PC-3 (cell line): ENCODE results near the gene GALNT18. TPM values are rescaled to one million over a fixed set of nuclear protein-coding genes. Genes with fewer than 3 reads are reported as not detected.
"Not testable (repeated sequence)": the region's sequence is repeated elsewhere in the genome, so short reads cannot be mapped to it uniquely, and the experiment has no call there.

ENCODE experiments used
- ATAC-seq: fragments of 200-7000 bp; cut with Tn5 transposase; 2 replicates; pipeline ENCODE4 v1.9.1; 2020; ENCODE audit warnings: mild to moderate bottlenecking, moderate library complexity
- BruUV-seq: library from RNA; stranded (reverse); fragments of 400-500 nt; replicated peaks from 2 replicates; lab custom pipeline; 2021; lab: Mats Ljungman, UMichigan
- CTCF ChIA-PET: fragments of 300-600 bp; sonication (Branson Sonifier 250); formaldehyde crosslinking; loops from one replicate; lab custom pipeline; 2022; ENCODE audit warnings: antibody characterized with exemption; lab: Charles Lee
- POLR2A ChIA-PET: fragments of 300-600 bp; sonication (Branson Sonifier 250); formaldehyde crosslinking; loops from one replicate; lab custom pipeline; 2022; ENCODE audit warnings: antibody characterized with exemption; ENCODE audit not compliant: unreplicated experiment; lab: Charles Lee
- DNase-seq: peaks from one replicate; pipeline ENCODE4 v3.0.0-alpha.2; 2015
- H2AFZ ChIP-seq: fragments of 300-600 bp; sonication (generic); 2 replicates; pipeline ENCODE4 v1.6.0; 2016; ENCODE audit warnings: antibody characterized with exemption, low read length
- H3F3A ChIP-seq: fragments of 300-600 bp; sonication (generic); one replicate; pipeline ENCODE4 v1.6.0; 2017; ENCODE audit warnings: antibody characterized with exemption, low read length, control low read depth, mild to moderate bottlenecking; ENCODE audit not compliant: unreplicated experiment
- H3K27ac ChIP-seq: fragments of 300-600 bp; sonication (generic); 2 replicates; pipeline ENCODE4 v1.5.1; 2016; ENCODE audit warnings: mild to moderate bottlenecking, low read length
- H3K27me3 ChIP-seq: fragments of 300-600 bp; sonication (generic); 2 replicates; pipeline ENCODE4 v1.6.1; 2016; ENCODE audit warnings: low read length, mixed read lengths
- H3K36me3 ChIP-seq: fragments of 300-600 bp; sonication (generic); 2 replicates; pipeline ENCODE4 v1.6.1; 2016; ENCODE audit warnings: low read depth, mixed run types, low read length, mixed read lengths
- H3K4me1 ChIP-seq: fragments of 300-600 bp; sonication (generic); 2 replicates; pipeline ENCODE4 v1.5.1; 2016; ENCODE audit warnings: low read length; ENCODE audit not compliant: insufficient read depth
- H3K4me2 ChIP-seq: fragments of 300-600 bp; sonication (generic); 2 replicates; pipeline ENCODE4 v1.6.0; 2016; ENCODE audit warnings: low read length
- H3K4me3 ChIP-seq: fragments of 300-600 bp; sonication (generic); 2 replicates; pipeline ENCODE4 v1.5.1; 2016; ENCODE audit warnings: mild to moderate bottlenecking, low read length, mixed read lengths
- H3K79me2 ChIP-seq: fragments of 300-600 bp; sonication (generic); 2 replicates; pipeline ENCODE4 v1.6.1; 2017; ENCODE audit warnings: low read length, mixed read lengths
- H3K9ac ChIP-seq: fragments of 300-600 bp; sonication (generic); 2 replicates; pipeline ENCODE4 v1.6.0; 2016; ENCODE audit warnings: mild to moderate bottlenecking, low read length
- H3K9me2 ChIP-seq: fragments of 300-600 bp; sonication (generic); replicated peaks from 2 replicates; pipeline ENCODE4 v1.6.1; 2016; ENCODE audit warnings: mixed run types, low read length, mixed read lengths
- H3K9me3 ChIP-seq: fragments of 300-600 bp; sonication (generic); 2 replicates; pipeline ENCODE4 v1.6.1; 2016; ENCODE audit warnings: low read length, mixed read lengths
- H4K20me1 ChIP-seq: fragments of 300-600 bp; sonication (generic); 2 replicates; pipeline ENCODE4 v1.6.1; 2016; ENCODE audit warnings: low read length, mixed read lengths
- EZH2 ChIP-seq: fragments of 300-600 bp; sonication (generic); IDR thresholded peaks from one replicate; pipeline ENCODE4 v1.6.1; 2017; ENCODE audit warnings: antibody characterized with exemption, mild to moderate bottlenecking, low read length; ENCODE audit not compliant: unreplicated experiment
- EZH2phosphoT487 ChIP-seq: fragments of 300-600 bp; sonication (generic); IDR thresholded peaks from 2 replicates; pipeline ENCODE4 v1.6.1; 2018; ENCODE audit warnings: mild to moderate bottlenecking, antibody characterized with exemption, low read length, borderline replicate concordance
- intact Hi-C: fragments of 100-400 bp; cut with micrococcal nuclease; formaldehyde crosslinking; loops from 2 replicates; pipeline ENCODE4 v1.9.0; 2023
- total RNA-seq: library from RNA; depleted of rRNA; stranded (reverse); fragments of >200 nt; gene quantifications from 2 replicates; pipeline ENCODE4 v1.2.3, GENCODE V29; 2014
- TF ChIP-seq, protein P1 (sequence below): fragments of 300-600 bp; sonication (generic); conservative IDR thresholded peaks from 2 replicates; pipeline ENCODE4 v1.5.1; 2017; ENCODE audit warnings: antibody characterized with exemption, low read depth, mild to moderate bottlenecking, low read length

Gene GALNT18
- total RNA-seq, 1 experiment from 2014 or later, result 34.5 TPM

DNA sequence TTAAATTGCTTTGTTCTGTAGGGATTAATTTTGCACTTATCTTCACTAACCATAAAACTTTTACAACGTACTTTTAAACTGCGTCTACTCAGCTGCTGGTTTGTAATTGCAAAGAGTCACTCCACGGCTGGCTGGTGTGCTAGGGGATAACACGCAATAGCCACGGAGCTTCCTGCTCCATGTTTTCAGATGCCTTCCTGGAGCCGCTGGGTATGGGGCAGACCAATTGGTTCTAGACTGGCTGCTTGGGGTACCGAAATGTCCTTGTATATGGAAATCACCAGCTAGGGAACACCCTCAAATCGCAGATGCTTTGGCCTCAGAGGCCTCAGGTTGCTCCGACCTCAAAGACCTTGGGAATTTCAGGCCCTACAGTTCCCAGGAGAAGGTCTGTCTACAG is 265.0 kb downstream of the GALNT18 start:
- Histone ChIP-seq H3K4me1 (no peaks in the 10 kb centered on the region; the same call in 1 of the 2 replicates), H3K9me2 (no peaks in the 10 kb centered on the region), H3K4me3 (no peak overlapping the region), H3K27me3 (no peaks in the 10 kb centered on the region), H3K36me3 (no peaks in the 10 kb centered on the region), H3K9me3 (no peaks in the 10 kb centered on the region), H3K79me2 (no peaks in the 10 kb centered on the region), H3K27ac (no peak overlapping the region), H3K9ac (no peak overlapping the region), H4K20me1 (no peaks in the 10 kb centered on the region), H3K4me2 (no peak overlapping the region), H2AFZ (no peak overlapping the region), H3F3A (no peaks in the 10 kb centered on the region)
- TF ChIP-seq, protein P1, sequence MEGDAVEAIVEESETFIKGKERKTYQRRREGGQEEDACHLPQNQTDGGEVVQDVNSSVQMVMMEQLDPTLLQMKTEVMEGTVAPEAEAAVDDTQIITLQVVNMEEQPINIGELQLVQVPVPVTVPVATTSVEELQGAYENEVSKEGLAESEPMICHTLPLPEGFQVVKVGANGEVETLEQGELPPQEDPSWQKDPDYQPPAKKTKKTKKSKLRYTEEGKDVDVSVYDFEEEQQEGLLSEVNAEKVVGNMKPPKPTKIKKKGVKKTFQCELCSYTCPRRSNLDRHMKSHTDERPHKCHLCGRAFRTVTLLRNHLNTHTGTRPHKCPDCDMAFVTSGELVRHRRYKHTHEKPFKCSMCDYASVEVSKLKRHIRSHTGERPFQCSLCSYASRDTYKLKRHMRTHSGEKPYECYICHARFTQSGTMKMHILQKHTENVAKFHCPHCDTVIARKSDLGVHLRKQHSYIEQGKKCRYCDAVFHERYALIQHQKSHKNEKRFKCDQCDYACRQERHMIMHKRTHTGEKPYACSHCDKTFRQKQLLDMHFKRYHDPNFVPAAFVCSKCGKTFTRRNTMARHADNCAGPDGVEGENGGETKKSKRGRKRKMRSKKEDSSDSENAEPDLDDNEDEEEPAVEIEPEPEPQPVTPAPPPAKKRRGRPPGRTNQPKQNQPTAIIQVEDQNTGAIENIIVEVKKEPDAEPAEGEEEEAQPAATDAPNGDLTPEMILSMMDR, result no peak
- no peak for TF ChIP-seq EZH2
- no peak for TF ChIP-seq EZH2phosphoT487
- ATAC-seq (no peak), DNase-seq (no peak)
- ChIA-PET CTCF (no interaction called here), POLR2A (no interaction called here)
- BruUV-seq, result no TSS peak
- intact Hi-C loops, result no loop called here

DNA sequence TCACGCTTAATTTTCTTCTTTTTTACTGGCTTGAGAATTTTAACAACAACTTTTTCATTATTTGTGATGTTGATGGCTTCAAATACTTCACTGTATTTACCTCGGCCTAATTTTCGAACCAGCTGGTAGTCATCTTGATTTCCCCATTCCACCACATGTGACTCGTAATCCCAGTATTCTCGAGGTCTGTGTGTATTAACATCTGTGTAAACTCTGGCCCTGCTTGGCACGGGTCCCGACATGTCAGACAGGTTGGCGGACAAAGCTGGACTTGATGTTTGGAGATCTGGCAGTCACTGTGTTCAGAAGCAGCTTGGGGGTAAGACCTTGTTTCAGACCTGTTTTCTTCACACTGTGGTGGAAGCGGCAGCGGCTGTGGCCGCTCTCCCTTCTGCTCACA is 268.9 kb downstream of the GALNT18 start, which contains the start of gene CSNK2A3:
TSS of gene CSNK2A3 (minus strand) at position 373 of the 400 bp plus-strand sequence. CDS start at position 242, 131 bp downstream.
- H3K27me3 ChIP-seq, H3K9ac ChIP-seq, H2AFZ ChIP-seq, H3K4me2 ChIP-seq, H3K4me3 ChIP-seq, H3K36me3 ChIP-seq, CTCF ChIA-PET, H3K4me1 ChIP-seq, H4K20me1 ChIP-seq, H3K27ac ChIP-seq, H3K79me2 ChIP-seq, H3K9me3 ChIP-seq, ATAC-seq, H3F3A ChIP-seq, intact Hi-C loops, BruUV-seq, H3K9me2 ChIP-seq, POLR2A ChIA-PET: not testable (repeated sequence)
- DNase-seq, result peak; percentile 9

- H3K9me2 ChIP-seq, H3F3A ChIP-seq, H3K4me2 ChIP-seq, POLR2A ChIA-PET, BruUV-seq, H2AFZ ChIP-seq, H3K79me2 ChIP-seq, DNase-seq, H3K9ac ChIP-seq, H3K27me3 ChIP-seq, ATAC-seq, H3K4me1 ChIP-seq, H3K4me3 ChIP-seq, intact Hi-C loops, CTCF ChIA-PET, H4K20me1 ChIP-seq, H3K36me3 ChIP-seq, H3K9me3 ChIP-seq, H3K27ac ChIP-seq: not testable (repeated sequence)
These were observed 270.0 kb downstream of the GALNT18 start for GRCh38 chr11:11351851-11352250.

DNA sequence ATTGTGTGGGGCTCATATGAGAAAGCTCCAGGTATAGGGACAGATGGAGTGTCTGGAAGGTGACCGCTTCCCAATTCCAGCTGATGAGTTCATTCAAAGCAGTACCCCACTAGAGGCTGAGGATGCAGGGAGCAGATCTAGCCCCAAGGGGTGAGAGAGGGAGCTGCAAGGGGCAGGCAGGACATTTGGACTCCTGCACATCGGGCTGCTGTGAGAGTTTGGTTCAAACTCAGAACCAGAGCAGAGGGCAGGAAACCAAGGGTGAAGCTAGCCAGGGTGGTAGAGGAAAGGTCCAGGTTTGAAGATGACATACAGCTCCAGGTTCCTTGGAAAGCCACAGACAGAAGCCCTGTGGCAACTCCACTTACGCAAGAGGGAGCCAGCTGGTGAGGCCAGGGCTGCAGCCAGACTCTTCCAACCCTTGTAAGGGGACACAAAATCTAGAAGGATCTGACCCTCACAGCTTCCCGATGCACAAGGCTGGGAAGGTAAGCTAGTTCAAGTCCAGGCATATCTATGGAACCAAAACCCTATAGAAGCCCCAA is 270.7 kb downstream of the GALNT18 start:
- CTCF ChIA-PET, result no interaction called here
- BruUV-seq, result no TSS peak

More for the DNA sequence above, 270.7 kb downstream of the GALNT18 start:
- DNase-seq (no peak), ATAC-seq (no peak)
- TF ChIP-seq, protein P1, result no peak
- TF ChIP-seq EZH2phosphoT487 (no peak), EZH2 (no peak)
- Histone ChIP-seq H3K4me2 (no peak overlapping the region), H3K79me2 (no peaks in the 10 kb centered on the region), H4K20me1 (no peaks in the 10 kb centered on the region), H3K27me3 (no peaks in the 10 kb centered on the region), H3K4me1 (peaks cover 10% of the 10 kb centered on the region), H3F3A (no peaks in the 10 kb centered on the region), H3K9me3 (no peaks in the 10 kb centered on the region), H3K36me3 (no peaks in the 10 kb centered on the region), H3K27ac (no peak overlapping the region), H2AFZ (no peak overlapping the region), H3K4me3 (no peak overlapping the region), H3K9me2 (no peaks in the 10 kb centered on the region), H3K9ac (no peak overlapping the region)
- POLR2A ChIA-PET, result interaction anchor here (0.6 kb wide), 1 partner anchor 85 kb away, joined by 4 read pairs; no protein-coding TSS in a partner anchor
- intact Hi-C loops, result no loop called here
